HEK293 (cell line): ENCODE data around the gene DDX52.

Source experiments
- CTCF ChIA-PET: fragments of 350-600 bp; formaldehyde crosslinking; extraction: SDS; loops from one replicate; lab custom pipeline; 2021; ENCODE audit warnings: antibody characterized with exemption; lab: Yijun Ruan, JAX
- POLR2A ChIA-PET: fragments of 300-600 bp; formaldehyde crosslinking; extraction: SDS; loops from one replicate; lab custom pipeline; 2020; ENCODE audit warnings: antibody characterized with exemption, inconsistent platforms; lab: Yijun Ruan, JAX
- H3K27ac ChIP-seq: fragments of 200-500 bp; sonication (Bioruptor generic); 2 replicates; pipeline ENCODE4 v1.5.1; 2014; ENCODE audit warnings: low read depth, low read length, control low read depth, inconsistent platforms; ENCODE audit errors: extremely low read depth
- H3K36me3 ChIP-seq, 2 experiments: fragments of 200-500 bp in 1 of 2; sonication (Bioruptor generic) in 1 of 2; 1 replicate in 1 of 2; 2 replicates in 1 of 2; pipeline ENCODE4 v1.5.1; 2014 to 2017; ENCODE audit warnings: inconsistent platforms in 2 of 2, low read length in 2 of 2; ENCODE audit not compliant: control insufficient read depth in 2 of 2, insufficient read depth in 1 of 2
- H3K4me1 ChIP-seq: fragments of 200-500 bp; sonication (Bioruptor generic); 2 replicates; pipeline ENCODE4 v1.5.1; 2014; ENCODE audit warnings: mild to moderate bottlenecking, low read length, inconsistent platforms; ENCODE audit not compliant: control insufficient read depth, insufficient read depth
- H3K4me3 ChIP-seq: 2 replicates; pipeline ENCODE4 v1.5.1; 2011; ENCODE audit warnings: low read depth, mild to moderate bottlenecking, control low read depth, low read length, moderate library complexity
- H3K9me3 ChIP-seq: fragments of 200-500 bp; sonication (Bioruptor generic); 2 replicates; pipeline ENCODE4 v1.5.1; 2014; ENCODE audit warnings: low read depth, low read length, inconsistent platforms; ENCODE audit not compliant: control insufficient read depth, insufficient read depth
- FEZF1 ChIP-seq: fragments of 450-650 bp; formaldehyde crosslinking; IDR thresholded peaks from 2 replicates; pipeline ENCODE4 v1.5.1; 2016; ENCODE audit warnings: missing biosample characterization, missing genetic modification characterization
- GLI4 ChIP-seq: fragments of 450-650 bp; formaldehyde crosslinking; IDR thresholded peaks from 2 replicates; pipeline ENCODE4 v1.5.1; 2016; ENCODE audit warnings: missing biosample characterization, missing genetic modification characterization
- GLIS1 ChIP-seq: fragments of 450-650 bp; formaldehyde crosslinking; IDR thresholded peaks from 2 replicates; pipeline ENCODE4 v1.5.1; 2016; ENCODE audit warnings: missing biosample characterization, missing genetic modification characterization
- HOXA7 ChIP-seq: sonication (generic); formaldehyde crosslinking; IDR thresholded peaks from 2 replicates; pipeline ENCODE4 v1.8.1; 2022; ENCODE audit warnings: missing genetic modification reagents, borderline replicate concordance
- SCRT2 ChIP-seq: fragments of 450-650 bp; formaldehyde crosslinking; IDR thresholded peaks from 2 replicates; pipeline ENCODE4 v1.5.1; 2016; ENCODE audit warnings: missing biosample characterization, missing genetic modification characterization
- SP2 ChIP-seq: fragments of 450-650 bp; formaldehyde crosslinking; IDR thresholded peaks from 2 replicates; pipeline ENCODE4 v1.5.1; 2016; ENCODE audit warnings: missing biosample characterization, missing genetic modification characterization
- ZIC2 ChIP-seq: fragments of 450-650 bp; formaldehyde crosslinking; IDR thresholded peaks from 2 replicates; pipeline ENCODE4 v1.5.1; 2016; ENCODE audit warnings: missing biosample characterization, missing genetic modification characterization
- ZNF112 ChIP-seq: fragments of 450-650 bp; formaldehyde crosslinking; IDR thresholded peaks from 2 replicates; pipeline ENCODE4 v1.5.0; 2017; ENCODE audit warnings: missing biosample characterization, missing genetic modification characterization
- ZNF16 ChIP-seq: fragments of 450-650 bp; formaldehyde crosslinking; IDR thresholded peaks from 2 replicates; pipeline ENCODE4 v1.5.1; 2016; ENCODE audit warnings: low read depth, missing biosample characterization, missing genetic modification characterization
- ZNF175 ChIP-seq: fragments of 450-650 bp; formaldehyde crosslinking; IDR thresholded peaks from 2 replicates; pipeline ENCODE4 v1.5.1; 2016; ENCODE audit warnings: missing biosample characterization, missing genetic modification characterization
- ZNF2 ChIP-seq: fragments of 450-650 bp; formaldehyde crosslinking; IDR thresholded peaks from 2 replicates; pipeline ENCODE4 v1.5.1; 2016; ENCODE audit warnings: missing biosample characterization, missing genetic modification characterization
- ZNF202 ChIP-seq: fragments of 450-650 bp; formaldehyde crosslinking; IDR thresholded peaks from 2 replicates; pipeline ENCODE4 v1.5.1; 2016; ENCODE audit warnings: missing biosample characterization, missing genetic modification characterization, borderline replicate concordance
- ZNF23 ChIP-seq: fragments of 450-650 bp; formaldehyde crosslinking; IDR thresholded peaks from 2 replicates; pipeline ENCODE4 v1.5.1; 2016; ENCODE audit warnings: missing biosample characterization, missing genetic modification characterization, borderline replicate concordance
- ZNF248 ChIP-seq: fragments of 450-650 bp; formaldehyde crosslinking; IDR thresholded peaks from 2 replicates; pipeline ENCODE4 v1.5.1; 2017; ENCODE audit warnings: missing biosample characterization, missing genetic modification characterization
- ZNF324 ChIP-seq: fragments of 450-650 bp; formaldehyde crosslinking; IDR thresholded peaks from 2 replicates; pipeline ENCODE4 v1.5.1; 2016; ENCODE audit warnings: missing biosample characterization, missing genetic modification characterization
- ZNF48 ChIP-seq: fragments of 450-650 bp; formaldehyde crosslinking; IDR thresholded peaks from 2 replicates; pipeline ENCODE4 v1.5.1; 2016; ENCODE audit warnings: missing biosample characterization, missing genetic modification characterization
- ZNF521 ChIP-seq: fragments of 450-650 bp; formaldehyde crosslinking; IDR thresholded peaks from 2 replicates; pipeline ENCODE4 v1.5.1; 2017; ENCODE audit warnings: missing biosample characterization, mild to moderate bottlenecking, missing genetic modification characterization
- ZNF530 ChIP-seq: fragments of 450-650 bp; formaldehyde crosslinking; IDR thresholded peaks from 2 replicates; pipeline ENCODE4 v1.5.1; 2016; ENCODE audit warnings: low read depth, missing biosample characterization, missing genetic modification characterization
- ZNF561 ChIP-seq: fragments of 450-650 bp; IDR thresholded peaks from 2 replicates; pipeline ENCODE4 v1.5.1; 2018; ENCODE audit warnings: missing biosample characterization, missing genetic modification characterization, borderline replicate concordance
- ZNF585B ChIP-seq: fragments of 450-650 bp; formaldehyde crosslinking; IDR thresholded peaks from 2 replicates; pipeline ENCODE4 v1.5.1; 2016; ENCODE audit warnings: missing biosample characterization, missing genetic modification characterization
- ZNF621 ChIP-seq: fragments of 450-650 bp; formaldehyde crosslinking; IDR thresholded peaks from 2 replicates; pipeline ENCODE4 v1.5.1; 2017; ENCODE audit warnings: missing biosample characterization, missing genetic modification characterization
- ZNF629 ChIP-seq: fragments of 450-650 bp; formaldehyde crosslinking; IDR thresholded peaks from 2 replicates; pipeline ENCODE4 v1.5.1; 2017; ENCODE audit warnings: missing biosample characterization, missing genetic modification characterization
- ZNF658 ChIP-seq: fragments of 450-650 bp; formaldehyde crosslinking; IDR thresholded peaks from 2 replicates; pipeline ENCODE4; 2016; ENCODE audit warnings: missing biosample characterization, missing genetic modification characterization
- ZNF664 ChIP-seq: fragments of 450-650 bp; formaldehyde crosslinking; IDR thresholded peaks from 2 replicates; pipeline ENCODE4 v1.5.1; 2016; ENCODE audit warnings: missing biosample characterization, missing genetic modification characterization
- ZNF776 ChIP-seq: fragments of 450-650 bp; formaldehyde crosslinking; IDR thresholded peaks from 2 replicates; pipeline ENCODE4 v1.5.0; 2017; ENCODE audit warnings: missing biosample characterization, missing genetic modification characterization, borderline replicate concordance
- ZSCAN16 ChIP-seq: fragments of 450-650 bp; formaldehyde crosslinking; IDR thresholded peaks from 2 replicates; pipeline ENCODE4 v1.5.1; 2016; ENCODE audit warnings: missing biosample characterization, missing genetic modification characterization
- TF ChIP-seq, protein P1 (sequence below): fragments of 450-650 bp; formaldehyde crosslinking; IDR thresholded peaks from 2 replicates; pipeline ENCODE4 v1.5.1; 2016; ENCODE audit warnings: missing biosample characterization, missing genetic modification characterization
- TF ChIP-seq, protein P2 (sequence below): fragments of 450-650 bp; formaldehyde crosslinking; IDR thresholded peaks from 2 replicates; pipeline ENCODE4; 2016; ENCODE audit warnings: missing biosample characterization, missing genetic modification characterization
- TF ChIP-seq, protein P3 (sequence below): fragments of 450-650 bp; formaldehyde crosslinking; IDR thresholded peaks from 2 replicates; pipeline ENCODE4 v1.5.1; 2016; ENCODE audit warnings: missing biosample characterization, missing genetic modification characterization
- TF ChIP-seq, protein P4 (sequence below): fragments of 450-650 bp; formaldehyde crosslinking; IDR thresholded peaks from 2 replicates; pipeline ENCODE4 v1.5.1; 2016; ENCODE audit warnings: missing biosample characterization, missing genetic modification characterization
- TF ChIP-seq, protein P5 (sequence below): fragments of 450-650 bp; formaldehyde crosslinking; optimal IDR thresholded peaks from 2 replicates; pipeline ENCODE3; 2016; ENCODE audit warnings: missing biosample characterization, mild to moderate bottlenecking, missing genetic modification characterization
- TF ChIP-seq, protein P6 (sequence below): fragments of 450-650 bp; IDR thresholded peaks from 2 replicates; pipeline ENCODE4 v1.5.1; 2018; ENCODE audit warnings: missing biosample characterization, mild to moderate bottlenecking, missing genetic modification characterization

DDX52 gene

DNA sequence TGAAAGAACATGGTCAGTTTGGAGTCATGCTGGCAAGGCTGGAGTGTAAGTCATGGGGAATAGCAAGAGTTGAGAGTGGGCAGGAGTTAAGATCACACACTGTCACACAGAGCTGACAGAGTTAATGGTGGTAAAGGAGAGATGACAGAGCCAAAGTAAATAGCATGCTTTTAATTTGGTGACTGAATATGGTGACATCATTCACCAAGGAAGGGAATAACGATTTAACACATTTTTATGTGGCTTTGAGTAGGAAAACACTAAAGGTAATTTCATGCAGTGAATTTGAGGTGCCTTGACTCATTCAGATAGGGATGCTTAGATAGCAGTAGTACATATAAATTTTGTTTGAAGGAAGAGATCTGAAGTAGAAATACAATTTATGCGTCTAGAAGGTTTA lies 76.1 kb downstream of the DDX52 start:
- H3K4me1 ChIP-seq, result peaks cover 19% of the 10 kb centered on the region
- ChIA-PET CTCF (interaction anchor here (1.0 kb wide), 1 partner anchor 40 kb away, joined by 3 read pairs; no protein-coding TSS in a partner anchor), POLR2A (no interaction called here)
- no peak overlapping the region for H3K4me3 ChIP-seq
- H3K9me3 ChIP-seq, result no peaks in the 10 kb centered on the region
- no peak overlapping the region for H3K27ac ChIP-seq
- peaks cover 46 to 53% of the 10 kb centered on the region in 2 experiments for H3K36me3 ChIP-seq
- TF ChIP-seq ZNF585B (no peak), ZNF248 (tag by site-specific recombination) (no peak), ZNF561 (tag by site-specific recombination) (peak; percentile 59; the same call in 1 of the 2 replicates), ZNF621 (tag by site-specific recombination) (no peak), ZSCAN16 (tag by site-specific recombination) (no peak), ZNF2 (peak; percentile 88), ZNF658 (no peak), ZNF16 (tag by site-specific recombination) (no peak), ZNF202 (tag by site-specific recombination) (no peak), ZNF23 (tag by site-specific recombination) (no peak), FEZF1 (peak; percentile 74), GLIS1 (tag by site-specific recombination) (no peak), ZNF521 (tag by site-specific recombination) (no peak), ZNF629 (tag by site-specific recombination) (peak; percentile 97), ZNF530 (tag by site-specific recombination) (no peak), ZNF324 (tag by site-specific recombination) (peak; percentile 85), ZNF175 (no peak), ZNF112 (tag by site-specific recombination) (no peak), ZNF776 (tag by site-specific recombination) (no peak), HOXA7 (no peak), ZNF664 (tag by site-specific recombination) (0 out of 2 replicates have a peak, but pooled peaks have one; percentile 51), SP2 (tag by site-specific recombination) (no peak), ZNF48 (tag by site-specific recombination) (no peak), SCRT2 (tag by site-specific recombination) (no peak), GLI4 (no peak), ZIC2 (no peak)
- TF ChIP-seq, protein P1, sequence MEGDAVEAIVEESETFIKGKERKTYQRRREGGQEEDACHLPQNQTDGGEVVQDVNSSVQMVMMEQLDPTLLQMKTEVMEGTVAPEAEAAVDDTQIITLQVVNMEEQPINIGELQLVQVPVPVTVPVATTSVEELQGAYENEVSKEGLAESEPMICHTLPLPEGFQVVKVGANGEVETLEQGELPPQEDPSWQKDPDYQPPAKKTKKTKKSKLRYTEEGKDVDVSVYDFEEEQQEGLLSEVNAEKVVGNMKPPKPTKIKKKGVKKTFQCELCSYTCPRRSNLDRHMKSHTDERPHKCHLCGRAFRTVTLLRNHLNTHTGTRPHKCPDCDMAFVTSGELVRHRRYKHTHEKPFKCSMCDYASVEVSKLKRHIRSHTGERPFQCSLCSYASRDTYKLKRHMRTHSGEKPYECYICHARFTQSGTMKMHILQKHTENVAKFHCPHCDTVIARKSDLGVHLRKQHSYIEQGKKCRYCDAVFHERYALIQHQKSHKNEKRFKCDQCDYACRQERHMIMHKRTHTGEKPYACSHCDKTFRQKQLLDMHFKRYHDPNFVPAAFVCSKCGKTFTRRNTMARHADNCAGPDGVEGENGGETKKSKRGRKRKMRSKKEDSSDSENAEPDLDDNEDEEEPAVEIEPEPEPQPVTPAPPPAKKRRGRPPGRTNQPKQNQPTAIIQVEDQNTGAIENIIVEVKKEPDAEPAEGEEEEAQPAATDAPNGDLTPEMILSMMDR (tag by site-specific recombination), result no peak
- TF ChIP-seq, protein P2, sequence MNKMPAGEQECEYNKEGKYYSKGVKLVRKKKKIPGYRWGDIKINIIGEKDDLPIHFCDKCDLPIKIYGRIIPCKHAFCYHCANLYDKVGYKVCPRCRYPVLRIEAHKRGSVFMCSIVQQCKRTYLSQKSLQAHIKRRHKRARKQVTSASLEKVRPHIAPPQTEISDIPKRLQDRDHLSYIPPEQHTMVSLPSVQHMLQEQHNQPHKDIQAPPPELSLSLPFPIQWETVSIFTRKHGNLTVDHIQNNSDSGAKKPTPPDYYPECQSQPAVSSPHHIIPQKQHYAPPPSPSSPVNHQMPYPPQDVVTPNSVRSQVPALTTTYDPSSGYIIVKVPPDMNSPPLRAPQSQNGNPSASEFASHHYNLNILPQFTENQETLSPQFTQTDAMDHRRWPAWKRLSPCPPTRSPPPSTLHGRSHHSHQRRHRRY (tag by site-specific recombination), result no peak
- TF ChIP-seq, protein P3, sequence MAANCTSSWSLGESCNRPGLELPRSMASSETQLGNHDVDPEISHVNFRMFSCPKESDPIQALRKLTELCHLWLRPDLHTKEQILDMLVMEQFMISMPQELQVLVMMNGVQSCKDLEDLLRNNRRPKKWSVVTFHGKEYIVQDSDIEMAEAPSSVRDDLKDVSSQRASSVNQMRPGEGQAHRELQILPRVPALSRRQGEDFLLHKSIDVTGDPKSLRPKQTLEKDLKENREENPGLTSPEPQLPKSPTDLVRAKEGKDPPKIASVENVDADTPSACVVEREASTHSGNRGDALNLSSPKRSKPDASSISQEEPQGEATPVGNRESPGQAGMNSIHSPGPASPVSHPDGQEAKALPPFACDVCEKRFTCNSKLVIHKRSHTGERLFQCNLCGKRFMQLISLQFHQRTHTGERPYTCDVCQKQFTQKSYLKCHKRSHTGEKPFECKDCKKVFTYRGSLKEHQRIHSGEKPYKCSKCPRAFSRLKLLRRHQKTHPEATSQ, result no peak
- TF ChIP-seq, protein P4, sequence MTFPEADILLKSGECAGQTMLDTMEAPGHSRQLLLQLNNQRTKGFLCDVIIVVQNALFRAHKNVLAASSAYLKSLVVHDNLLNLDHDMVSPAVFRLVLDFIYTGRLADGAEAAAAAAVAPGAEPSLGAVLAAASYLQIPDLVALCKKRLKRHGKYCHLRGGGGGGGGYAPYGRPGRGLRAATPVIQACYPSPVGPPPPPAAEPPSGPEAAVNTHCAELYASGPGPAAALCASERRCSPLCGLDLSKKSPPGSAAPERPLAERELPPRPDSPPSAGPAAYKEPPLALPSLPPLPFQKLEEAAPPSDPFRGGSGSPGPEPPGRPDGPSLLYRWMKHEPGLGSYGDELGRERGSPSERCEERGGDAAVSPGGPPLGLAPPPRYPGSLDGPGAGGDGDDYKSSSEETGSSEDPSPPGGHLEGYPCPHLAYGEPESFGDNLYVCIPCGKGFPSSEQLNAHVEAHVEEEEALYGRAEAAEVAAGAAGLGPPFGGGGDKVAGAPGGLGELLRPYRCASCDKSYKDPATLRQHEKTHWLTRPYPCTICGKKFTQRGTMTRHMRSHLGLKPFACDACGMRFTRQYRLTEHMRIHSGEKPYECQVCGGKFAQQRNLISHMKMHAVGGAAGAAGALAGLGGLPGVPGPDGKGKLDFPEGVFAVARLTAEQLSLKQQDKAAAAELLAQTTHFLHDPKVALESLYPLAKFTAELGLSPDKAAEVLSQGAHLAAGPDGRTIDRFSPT, result peak; percentile 94
- TF ChIP-seq, protein P5, sequence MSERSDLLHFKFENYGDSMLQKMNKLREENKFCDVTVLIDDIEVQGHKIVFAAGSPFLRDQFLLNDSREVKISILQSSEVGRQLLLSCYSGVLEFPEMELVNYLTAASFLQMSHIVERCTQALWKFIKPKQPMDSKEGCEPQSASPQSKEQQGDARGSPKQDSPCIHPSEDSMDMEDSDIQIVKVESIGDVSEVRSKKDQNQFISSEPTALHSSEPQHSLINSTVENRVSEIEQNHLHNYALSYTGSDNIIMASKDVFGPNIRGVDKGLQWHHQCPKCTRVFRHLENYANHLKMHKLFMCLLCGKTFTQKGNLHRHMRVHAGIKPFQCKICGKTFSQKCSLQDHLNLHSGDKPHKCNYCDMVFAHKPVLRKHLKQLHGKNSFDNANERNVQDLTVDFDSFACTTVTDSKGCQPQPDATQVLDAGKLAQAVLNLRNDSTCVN (tag by site-specific recombination), result no peak
- TF ChIP-seq, protein P6, sequence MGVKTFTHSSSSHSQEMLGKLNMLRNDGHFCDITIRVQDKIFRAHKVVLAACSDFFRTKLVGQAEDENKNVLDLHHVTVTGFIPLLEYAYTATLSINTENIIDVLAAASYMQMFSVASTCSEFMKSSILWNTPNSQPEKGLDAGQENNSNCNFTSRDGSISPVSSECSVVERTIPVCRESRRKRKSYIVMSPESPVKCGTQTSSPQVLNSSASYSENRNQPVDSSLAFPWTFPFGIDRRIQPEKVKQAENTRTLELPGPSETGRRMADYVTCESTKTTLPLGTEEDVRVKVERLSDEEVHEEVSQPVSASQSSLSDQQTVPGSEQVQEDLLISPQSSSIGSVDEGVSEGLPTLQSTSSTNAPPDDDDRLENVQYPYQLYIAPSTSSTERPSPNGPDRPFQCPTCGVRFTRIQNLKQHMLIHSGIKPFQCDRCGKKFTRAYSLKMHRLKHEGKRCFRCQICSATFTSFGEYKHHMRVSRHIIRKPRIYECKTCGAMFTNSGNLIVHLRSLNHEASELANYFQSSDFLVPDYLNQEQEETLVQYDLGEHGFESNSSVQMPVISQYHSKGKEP (tag by site-specific recombination), result peak; percentile 67
